COLO668 (cell line): ENCODE results near the gene GLP1R.

Experiments used
- DNase-seq: peaks from one replicate; lab custom pipeline; 2025; ENCODE audit not compliant: unreplicated experiment; lab: John Stamatoyannopoulos, UW

Gene GLP1R

GRCh38 chr6:39043776-39044175, 4.8 kb upstream of the GLP1R start:
- no peak for DNase-seq

- DNase-seq, result no peak
Observed at GRCh38 chr6:39044181-39044580, 4.4 kb upstream of the GLP1R start.

- DNase-seq, result no peak
Observed at GRCh38 chr6:39047434-39048327, 900 bp upstream of the GLP1R start.

- DNase-seq, result no peak
Observed at GRCh38 chr6:39049575-39050283, 1.1 kb downstream of the GLP1R start.

- no peak for DNase-seq
Observed at GRCh38 chr6:39050453-39051112, 2.0 kb downstream of the GLP1R start.

- DNase-seq, result no peak
Observed at GRCh38 chr6:39051399-39052122, 3.0 kb downstream of the GLP1R start.

GRCh38 chr6:39053016-39053624, 4.5 kb downstream of the GLP1R start:
- no peak for DNase-seq

- no peak for DNase-seq
Observed at GRCh38 chr6:39053854-39054576, 5.4 kb downstream of the GLP1R start.

GRCh38 chr6:39054577-39055142, 6.1 kb downstream of the GLP1R start:
- no peak for DNase-seq

- no peak for DNase-seq
Observed at GRCh38 chr6:39055661-39056060, 7.1 kb downstream of the GLP1R start.

GRCh38 chr6:39056191-39056590, 7.6 kb downstream of the GLP1R start:
- DNase-seq, result no peak

GRCh38 chr6:39056681-39057080, 8.1 kb downstream of the GLP1R start:
- no peak for DNase-seq

- DNase-seq, result no peak
Observed at GRCh38 chr6:39057251-39058155, 8.9 kb downstream of the GLP1R start.

- DNase-seq, result no peak
Observed at GRCh38 chr6:39058471-39059147, 10.0 kb downstream of the GLP1R start.

GRCh38 chr6:39059496-39060310, 11.1 kb downstream of the GLP1R start:
- DNase-seq, result no peak

GRCh38 chr6:39060467-39061160, 12.0 kb downstream of the GLP1R start:
- no peak for DNase-seq

- no peak for DNase-seq
Observed at GRCh38 chr6:39061182-39061581, 12.6 kb downstream of the GLP1R start.
